ENCODE results near the gene TPST2. TPM values are rescaled to one million over a fixed set of nuclear protein-coding genes. Genes with fewer than 3 reads are reported as not detected.

Gene TPST2
- total and polyA plus RNA-seq, 2 experiments from 2014 or later = 35.1 to 58.3 TPM

GRCh38 chr22:26485013-26485412 is 104.9 kb downstream of the TPST2 start:
- Histone ChIP-seq H3K36me3 (ENCODE audit: low read depth) (no peaks in the 10 kb centered on the region; the same call in 1 of the 2 replicates), H3K4me1 (ENCODE audit: insufficient read depth) (peaks cover 20% of the 10 kb centered on the region), H3F3A (ENCODE audit: insufficient read depth) (no peaks in the 10 kb centered on the region; the same call in 1 of the 2 replicates), H3K9me3 (ENCODE audit: low read depth) (no peaks in the 10 kb centered on the region), H4K20me1 (ENCODE audit: insufficient read depth) (no peaks in the 10 kb centered on the region), H3K9me2 (ENCODE audit: insufficient read depth) (no peaks in the 10 kb centered on the region), H2AFZ (peak overlapping the region; percentile 30; the same call in 1 of the 2 replicates), H3K4me3 (peak overlapping the region; percentile 81), H3K4me2 (ENCODE audit: unreplicated experiment) (peak overlapping the region; percentile 76), H3K9ac (peak overlapping the region; percentile 97), H3K27ac (peak overlapping the region; percentile 80), H3K79me2 (ENCODE audit: insufficient read depth) (peaks cover 54% of the 10 kb centered on the region), H3K27me3 (replicated peaks; ENCODE audit: insufficient read depth) (no peaks in the 10 kb centered on the region)
- DNase-seq = peak; percentile 75
- TF ChIP-seq EZH2phosphoT487 (IDR thresholded peaks at IDR 0.05; ENCODE audit: insufficient read depth, low read depth) (no peak), EZH2 (IDR thresholded peaks at IDR 0.05; ENCODE audit: insufficient read depth, poor library complexity, severe bottlenecking) (no peak)
- in situ Hi-C loops (cut with MboI) = no loop called here
- WGBS, 2 experiments (ENCODE audit: low coverage in 1 of 2, low lambda C conversion rate in 2 of 2, missing lambda C conversion rate in 2 of 2) = 23 to 26% methylated on average over 7 of the region's 7 CpGs

DNA sequence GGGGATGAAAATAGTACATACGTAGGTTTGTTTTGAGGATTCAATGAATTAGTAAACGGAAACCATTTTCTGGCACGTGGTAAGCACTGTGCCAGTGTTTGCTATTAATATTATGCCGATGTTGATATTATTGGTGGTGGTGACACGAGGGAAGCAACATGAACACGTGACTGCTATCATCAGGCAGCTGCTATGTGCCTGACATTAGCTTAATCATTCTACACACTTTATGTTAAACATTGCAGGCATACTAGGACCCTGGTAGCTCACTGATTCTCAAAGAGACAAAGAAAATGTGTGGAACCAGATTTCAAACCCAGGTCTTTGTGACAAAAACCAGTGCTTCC is 105.6 kb downstream of the TPST2 start:
- no peaks in the 10 kb centered on the region for H3K27me3 ChIP-seq (replicated peaks; ENCODE audit: insufficient read depth)
- H3K27ac ChIP-seq = peak overlapping the region; percentile 80
- no peaks in the 10 kb centered on the region for H3K36me3 ChIP-seq (ENCODE audit: low read depth)
- WGBS, 2 experiments (ENCODE audit: low coverage in 1 of 2, low lambda C conversion rate in 2 of 2, missing lambda C conversion rate in 2 of 2) = 6 to 11% methylated on average over 6 of the region's 6 CpGs
- H3F3A ChIP-seq (ENCODE audit: insufficient read depth) = no peaks in the 10 kb centered on the region; the same call in 1 of the 2 replicates
- peak overlapping the region; percentile 81 for H3K4me3 ChIP-seq
- peak overlapping the region; percentile 76 for H3K4me2 ChIP-seq (ENCODE audit: unreplicated experiment)
- no peaks in the 10 kb centered on the region for H4K20me1 ChIP-seq (ENCODE audit: insufficient read depth)
- H3K9ac ChIP-seq = peak overlapping the region; percentile 97
- H3K4me1 ChIP-seq (ENCODE audit: insufficient read depth) = peaks cover 20% of the 10 kb centered on the region
- peak overlapping the region; percentile 85 for H2AFZ ChIP-seq
- DNase-seq = peak; percentile 46
- in situ Hi-C loops (cut with MboI) = no loop called here
- peaks cover 61% of the 10 kb centered on the region for H3K79me2 ChIP-seq (ENCODE audit: insufficient read depth)
- H3K9me3 ChIP-seq (ENCODE audit: low read depth) = no peaks in the 10 kb centered on the region
- H3K9me2 ChIP-seq (ENCODE audit: insufficient read depth) = no peaks in the 10 kb centered on the region
- TF ChIP-seq EZH2 (IDR thresholded peaks at IDR 0.05; ENCODE audit: insufficient read depth, poor library complexity, severe bottlenecking) (no peak), EZH2phosphoT487 (IDR thresholded peaks at IDR 0.05; ENCODE audit: insufficient read depth, low read depth) (no peak)

- H3K4me3 ChIP-seq = peak within 1 kb of the TSS; percentile 81
- WGBS, 2 experiments (ENCODE audit: low coverage in 1 of 2, low lambda C conversion rate in 2 of 2, missing lambda C conversion rate in 2 of 2) = 1 to 2% methylated on average over 48 to 77 of the region's 85 CpGs
- H4K20me1 ChIP-seq (ENCODE audit: insufficient read depth) = no peaks in the 10 kb centered on the region
- no peaks in the 10 kb centered on the region for H3K27me3 ChIP-seq (replicated peaks; ENCODE audit: insufficient read depth)
- H3K9me2 ChIP-seq (ENCODE audit: insufficient read depth) = no peaks in the 10 kb centered on the region
- H3F3A ChIP-seq (ENCODE audit: insufficient read depth) = no peaks in the 10 kb centered on the region; the same call in 1 of the 2 replicates
- H3K9me3 ChIP-seq (ENCODE audit: low read depth) = no peaks in the 10 kb centered on the region
- peak within 1 kb of the TSS; percentile 85 for H2AFZ ChIP-seq
- DNase-seq = peak; percentile 95
- TF ChIP-seq EZH2 (IDR thresholded peaks at IDR 0.05; ENCODE audit: insufficient read depth, poor library complexity, severe bottlenecking) (no peak), EZH2phosphoT487 (IDR thresholded peaks at IDR 0.05; ENCODE audit: insufficient read depth, low read depth) (no peak)
- peaks cover 20% of the 10 kb centered on the region for H3K4me1 ChIP-seq (ENCODE audit: insufficient read depth)
- peaks cover 63% of the 10 kb centered on the region for H3K79me2 ChIP-seq (ENCODE audit: insufficient read depth)
- peak within 1 kb of the TSS; percentile 99 for H3K4me2 ChIP-seq (ENCODE audit: unreplicated experiment)
- no peaks in the 10 kb centered on the region for H3K36me3 ChIP-seq (ENCODE audit: low read depth)
- H3K9ac ChIP-seq = peak within 1 kb of the TSS; percentile 97
- in situ Hi-C loops (cut with MboI) = no loop called here
- peak within 1 kb of the TSS; percentile 80 for H3K27ac ChIP-seq
Observed at GRCh38 chr22:26483439-26484359, 106.2 kb downstream of the TPST2 start, which contains the start of the genes HPS4 and SRRD. HPS4 (minus strand) TSS chr22:26483783; CDS start chr22:26481762, 2,021 bp downstream. SRRD (plus strand) TSS chr22:26483877; CDS start chr22:26483891, 14 bp downstream.

- H3F3A ChIP-seq (ENCODE audit: insufficient read depth) = no peaks in the 10 kb centered on the region; the same call in 1 of the 2 replicates
- no peaks in the 10 kb centered on the region for H3K36me3 ChIP-seq (ENCODE audit: low read depth)
- H3K9me2 ChIP-seq (ENCODE audit: insufficient read depth) = no peaks in the 10 kb centered on the region
- peak overlapping the region; percentile 81 for H3K4me3 ChIP-seq
- peak overlapping the region; percentile 80 for H3K27ac ChIP-seq
- no peak for TF ChIP-seq EZH2phosphoT487 (IDR thresholded peaks at IDR 0.05; ENCODE audit: insufficient read depth, low read depth)
- TF ChIP-seq EZH2 (IDR thresholded peaks at IDR 0.05; ENCODE audit: insufficient read depth, poor library complexity, severe bottlenecking) = no peak
- H3K79me2 ChIP-seq (ENCODE audit: insufficient read depth) = peaks cover 63% of the 10 kb centered on the region
- 1% methylated on average over 7 of the region's 7 CpGs for WGBS, 2 experiments (ENCODE audit: low coverage in 1 of 2, low lambda C conversion rate in 2 of 2, missing lambda C conversion rate in 2 of 2)
- no peak for DNase-seq
- peak overlapping the region; percentile 85 for H2AFZ ChIP-seq
- peak overlapping the region; percentile 97 for H3K9ac ChIP-seq
- peak overlapping the region; percentile 99 for H3K4me2 ChIP-seq (ENCODE audit: unreplicated experiment)
- no peaks in the 10 kb centered on the region for H3K27me3 ChIP-seq (replicated peaks; ENCODE audit: insufficient read depth)
- H3K4me1 ChIP-seq (ENCODE audit: insufficient read depth) = peaks cover 20% of the 10 kb centered on the region
- in situ Hi-C loops (cut with MboI) = no loop called here
- H3K9me3 ChIP-seq (ENCODE audit: low read depth) = no peaks in the 10 kb centered on the region
- no peaks in the 10 kb centered on the region for H4K20me1 ChIP-seq (ENCODE audit: insufficient read depth)
Observed at GRCh38 chr22:26483043-26483438, 106.9 kb downstream of the TPST2 start.

Data from GM23248 (cell line).